Esophagus muscularis mucosa (tissue), 4 donors: Measurements from ENCODE around the gene COMMD7.

Source experiments
- CTCF ChIP-seq, 3 experiments: fragments of 200-600 bp in 2 of 3; fragments of 450-650 bp in 1 of 3; sonication (generic) in 2 of 3; IDR thresholded peaks; one replicate each; pipeline ENCODE4 v1.5.1; 2017 to 2019; ENCODE audit warnings: antibody characterized with exemption in 3 of 3, mild to moderate bottlenecking in 2 of 3, moderate library complexity in 1 of 3
- EP300 ChIP-seq: sonication (generic); formaldehyde crosslinking; IDR thresholded peaks from one replicate; pipeline ENCODE4 v1.6.1; 2017; ENCODE audit warnings: antibody characterized with exemption
- POLR2A ChIP-seq: fragments of 450-650 bp; IDR thresholded peaks from one replicate; pipeline ENCODE4 v1.6.1; 2017; ENCODE audit warnings: antibody characterized with exemption, moderate library complexity, mild to moderate bottlenecking, low read depth

GRCh38 chr20:32775336-32775991 lies 32.2 kb upstream of the COMMD7 start:
- TF ChIP-seq CTCF (IDR thresholded peaks at IDR 0.05) (no peak), POLR2A (no peak), EP300 (no peak)
